Measurements from ENCODE around the gene AFF2.

DNA sequence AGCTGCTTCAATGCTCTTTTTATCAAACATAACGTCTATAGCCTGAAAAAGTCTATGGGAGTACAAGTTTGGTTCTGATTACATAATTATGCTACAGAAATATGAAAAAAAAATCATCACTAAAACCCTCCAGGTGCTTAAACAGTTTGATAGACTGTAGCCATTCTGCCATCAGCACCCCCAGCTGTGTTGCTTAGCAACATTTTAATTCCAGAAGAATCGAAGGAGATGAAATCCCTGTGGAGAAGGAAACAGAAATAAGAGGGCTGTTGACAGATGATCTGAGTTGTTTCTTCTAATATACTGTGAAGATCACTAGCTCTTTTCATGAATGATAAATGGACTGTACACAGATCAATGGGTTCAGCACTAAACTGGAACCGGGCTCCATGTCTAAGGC lies 402.8 kb downstream of the AFF2 start:
- TF ChIP-seq EZH2 (IDR thresholded peaks at IDR 0.05; ENCODE audit: insufficient read depth, poor library complexity, severe bottlenecking) (no peak), EZH2phosphoT487 (IDR thresholded peaks at IDR 0.05; ENCODE audit: insufficient read depth, low read depth) (no peak)
